Astrocyte of the hippocampus (primary cell): ENCODE measurements around the gene MPZL2.
A peak's percentile ranks its signal among the peaks of the same experiment; 100 is the strongest.

Source experiments
- DNase-seq: peaks from one replicate; pipeline ENCODE4 v3.0.0; 2011; ENCODE audit warnings: low read depth, low spot score

The MPZL2 gene

DNA sequence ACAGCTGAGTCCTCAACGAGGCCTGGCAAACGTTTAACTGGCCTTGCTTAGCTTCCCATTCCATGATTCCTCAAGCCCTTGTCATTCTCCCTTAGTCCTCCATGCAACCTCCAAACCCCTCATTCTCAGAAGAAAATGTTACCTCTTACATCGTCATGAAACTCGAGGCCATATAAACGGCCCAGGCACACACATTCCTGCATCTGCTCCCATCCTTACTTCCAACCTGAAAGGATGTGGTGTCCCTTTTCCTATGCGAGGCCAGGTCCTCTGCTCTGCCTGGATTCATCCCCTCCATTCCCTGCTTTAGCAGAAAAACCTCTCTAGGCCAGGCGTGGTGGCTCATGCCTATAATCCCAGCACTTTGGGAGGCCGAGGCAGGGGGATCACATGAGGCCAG, 20.9 kb downstream of the MPZL2 start:
- DNase-seq: no peak

GRCh38 chr11:118241764-118242098, 22.4 kb downstream of the MPZL2 start:
- DNase-seq: no peak

- DNase-seq: peak; percentile 17
Measured at GRCh38 chr11:118240999-118241763, 22.9 kb downstream of the MPZL2 start.

DNA sequence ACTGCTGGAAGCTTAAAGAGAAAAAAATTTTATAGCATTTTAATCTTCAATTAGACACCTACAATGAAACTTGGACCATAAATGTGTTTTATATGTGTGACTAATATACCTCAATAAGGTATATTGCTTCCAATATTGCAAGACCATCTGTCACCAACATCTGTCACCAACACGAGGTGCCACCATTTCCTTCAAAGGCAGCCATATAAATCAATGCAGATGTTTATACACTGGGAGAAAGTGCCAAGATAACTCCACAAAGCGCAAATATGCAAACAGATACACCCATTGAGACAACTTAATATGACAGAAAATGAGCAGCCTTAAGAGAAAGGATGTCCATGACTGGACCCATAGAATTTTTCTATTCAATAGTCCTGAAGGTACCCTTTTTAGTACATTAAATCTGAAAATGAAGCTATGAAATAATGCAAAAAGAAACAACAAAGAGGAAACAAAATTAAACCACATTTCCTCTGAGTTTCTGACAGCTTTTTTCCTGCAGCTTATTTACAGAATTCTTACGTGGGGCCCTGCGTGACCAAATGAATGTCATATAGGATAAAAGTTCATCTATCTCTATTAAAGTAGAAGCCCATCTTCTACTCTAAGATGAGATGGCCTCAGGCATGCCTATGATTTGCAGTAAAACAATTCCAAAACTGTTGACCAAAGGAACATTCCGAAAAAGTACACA, 24.4 kb downstream of the MPZL2 start:
- DNase-seq: no peak

- no peak for DNase-seq
Measured at GRCh38 chr11:118238929-118239328, 25.2 kb downstream of the MPZL2 start.

DNA sequence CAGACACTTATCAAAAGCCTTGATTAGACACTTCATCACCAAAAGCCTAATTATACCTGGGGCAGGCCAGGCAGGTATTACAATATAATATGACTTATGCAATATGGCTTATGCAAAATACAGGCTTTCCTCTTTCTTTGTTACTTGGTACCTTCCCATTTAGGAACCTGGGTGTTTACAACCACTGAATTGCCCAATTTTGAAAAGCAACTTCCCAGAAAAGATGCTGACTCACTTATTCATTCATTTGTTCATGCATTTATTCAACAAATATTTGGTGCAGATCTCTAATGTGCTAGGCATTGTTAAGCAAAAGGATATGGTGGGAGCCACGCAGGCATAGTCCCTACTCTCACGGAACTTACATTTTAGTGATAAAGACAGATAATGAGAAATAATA, 25.7 kb downstream of the MPZL2 start:
- no peak for DNase-seq

DNA sequence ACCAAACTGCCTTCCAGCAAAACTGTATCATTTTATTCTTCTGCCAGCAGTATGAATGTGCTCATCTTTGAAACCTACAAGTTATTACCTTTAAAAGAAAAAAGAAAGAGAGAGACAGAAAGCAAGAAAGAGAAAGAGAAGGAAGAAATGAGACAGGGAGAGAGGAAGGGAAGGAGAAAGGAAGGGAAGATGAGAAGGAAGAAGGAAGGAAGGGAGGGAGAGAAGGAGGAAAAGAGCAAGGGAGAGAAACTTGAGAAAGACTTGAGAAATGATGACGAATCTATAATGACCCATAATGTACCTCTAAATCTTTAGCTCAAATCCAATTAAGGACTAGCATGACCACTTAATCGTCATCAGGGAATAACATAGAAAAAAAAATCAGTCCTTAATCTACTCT, 27.9 kb downstream of the MPZL2 start:
- DNase-seq: no peak

GRCh38 chr11:118234833-118235232, 29.3 kb downstream of the MPZL2 start:
- no peak for DNase-seq

DNA sequence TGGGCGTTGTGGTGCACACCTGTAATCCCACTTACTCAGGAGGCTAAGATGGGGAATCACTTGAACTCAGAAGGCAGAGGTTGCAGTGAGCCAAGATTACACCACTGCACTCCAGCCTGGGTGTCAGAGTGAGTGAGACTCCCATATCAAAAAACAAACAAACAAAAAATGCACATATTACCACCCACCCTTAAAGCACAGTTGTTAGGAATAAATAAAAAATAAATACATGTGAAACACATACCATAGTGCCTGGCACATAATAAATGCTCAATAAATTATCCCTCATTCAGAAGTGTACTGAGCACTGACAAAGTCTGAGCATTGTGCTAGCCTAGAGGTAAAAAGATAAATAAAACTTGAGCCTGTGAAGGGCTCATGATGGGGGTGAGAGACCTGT, 30.2 kb downstream of the MPZL2 start:
- no peak for DNase-seq

DNA sequence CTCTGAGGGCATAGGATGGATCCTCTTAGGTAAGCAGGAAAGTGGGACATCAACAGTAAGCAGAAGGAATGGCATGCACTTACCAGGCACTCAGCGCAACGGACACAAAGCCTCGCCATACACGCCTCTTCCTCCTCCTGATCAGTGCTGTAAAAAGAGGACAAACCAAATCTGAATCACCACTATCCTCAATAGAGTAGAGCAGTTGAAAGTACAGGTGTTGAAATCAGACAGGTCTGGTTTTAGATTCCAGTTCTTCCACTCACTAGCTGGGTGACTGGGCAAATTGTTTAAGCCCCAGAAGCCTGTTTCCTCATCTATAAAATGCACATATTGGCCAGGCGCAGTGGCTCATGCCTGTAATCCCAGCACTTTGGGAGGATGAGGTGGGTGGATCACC, 30.7 kb downstream of the MPZL2 start:
- no peak for DNase-seq

DNA sequence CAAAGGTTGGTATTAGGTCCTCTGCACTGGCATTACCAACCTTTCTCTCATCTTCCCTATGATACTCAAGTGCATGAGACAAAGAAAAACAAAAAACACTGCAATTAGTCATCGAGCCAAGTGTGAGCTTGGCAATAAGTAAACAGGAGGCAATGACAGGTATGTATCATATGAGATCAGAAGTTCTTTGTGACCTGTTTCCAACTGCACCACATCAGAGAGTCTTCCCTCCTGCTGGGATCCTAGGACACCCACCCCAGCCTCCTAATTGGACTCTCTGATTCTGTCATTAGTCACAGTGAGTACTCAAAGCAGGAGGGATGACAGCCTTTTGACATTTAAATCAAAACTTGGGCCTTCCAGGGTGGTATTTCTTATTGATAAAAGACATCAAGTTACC, 31.4 kb downstream of the MPZL2 start:
- no peak for DNase-seq

DNA sequence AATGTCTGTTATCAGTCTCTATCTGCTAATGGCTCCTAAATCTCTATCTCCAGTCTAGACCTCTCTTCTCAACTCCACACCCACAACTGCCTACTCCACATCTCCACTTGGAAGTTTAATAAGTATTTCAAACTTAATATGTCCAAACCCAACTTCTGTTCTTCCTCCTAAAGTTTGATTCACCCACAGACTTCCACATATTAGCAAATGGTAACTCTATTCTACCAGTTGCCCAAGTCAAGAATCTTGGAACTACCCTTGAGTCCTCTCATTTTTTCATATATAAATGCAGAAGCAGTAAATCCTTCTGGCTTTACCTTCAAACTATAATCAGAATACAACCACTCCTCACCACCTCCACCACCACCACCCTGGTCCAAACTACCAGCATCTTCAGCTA, 32.6 kb downstream of the MPZL2 start:
- no peak for DNase-seq

DNA sequence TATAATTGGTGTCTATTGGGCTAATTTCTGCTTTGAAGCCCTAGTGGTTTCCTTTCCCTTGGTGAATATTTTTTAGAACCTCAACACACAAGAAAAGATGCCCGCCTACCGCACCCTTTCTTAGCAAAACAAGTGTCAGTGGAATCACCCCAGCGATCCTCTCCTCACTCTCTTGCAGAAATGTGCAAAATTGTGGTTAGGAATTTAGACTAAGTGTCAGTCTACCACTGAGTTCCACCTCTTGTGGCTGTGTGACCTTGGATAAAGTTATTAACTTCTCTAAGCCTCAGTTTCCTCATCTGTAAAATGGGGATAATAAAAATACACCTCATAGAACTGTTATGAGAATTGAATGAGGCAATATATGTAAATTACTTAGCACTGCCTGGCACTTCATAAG, 34.0 kb downstream of the MPZL2 start:
- DNase-seq: no peak

- no peak for DNase-seq
Measured at GRCh38 chr11:118229274-118229847, 34.7 kb downstream of the MPZL2 start.

GRCh38 chr11:118227865-118228785, 36.0 kb downstream of the MPZL2 start:
- no peak for DNase-seq

DNA sequence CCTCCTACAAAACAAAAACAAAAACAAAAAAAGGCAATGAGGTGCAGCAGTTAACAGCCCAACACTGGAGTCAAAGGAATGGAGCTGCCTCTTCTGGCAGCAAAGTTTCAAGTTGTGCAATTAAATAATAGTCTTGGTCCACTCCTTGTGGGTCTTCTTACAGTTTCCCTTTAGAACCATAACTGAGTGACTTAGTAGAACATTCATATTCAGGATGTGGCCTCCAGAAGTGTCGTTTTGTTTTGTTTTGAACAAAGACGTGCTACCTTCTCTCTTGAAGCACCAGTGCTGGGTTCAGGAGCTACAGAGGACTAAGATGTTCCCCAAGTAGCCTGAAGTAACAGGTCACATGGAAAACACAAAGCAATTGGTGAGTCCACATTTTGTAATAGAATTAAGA, 37.3 kb downstream of the MPZL2 start:
- no peak for DNase-seq

DNA sequence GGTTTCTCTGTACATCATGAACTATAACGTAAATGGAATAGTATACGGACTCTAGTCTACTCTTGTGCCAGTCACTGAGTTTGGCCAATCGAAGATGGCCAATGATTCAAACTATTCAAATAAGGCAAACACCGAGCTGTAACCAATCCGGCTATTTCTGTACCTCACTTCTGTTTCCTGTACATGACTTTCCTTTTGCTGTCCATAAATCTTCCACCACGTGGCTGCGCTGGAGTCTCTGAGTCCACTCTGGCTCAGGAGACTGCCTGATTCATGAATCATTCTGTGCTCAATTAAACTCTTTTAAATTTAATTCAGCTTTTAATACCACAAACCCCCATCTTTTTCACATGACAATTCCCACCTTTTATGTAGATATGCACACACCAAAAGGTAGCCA, 37.8 kb downstream of the MPZL2 start:
- DNase-seq: no peak

DNA sequence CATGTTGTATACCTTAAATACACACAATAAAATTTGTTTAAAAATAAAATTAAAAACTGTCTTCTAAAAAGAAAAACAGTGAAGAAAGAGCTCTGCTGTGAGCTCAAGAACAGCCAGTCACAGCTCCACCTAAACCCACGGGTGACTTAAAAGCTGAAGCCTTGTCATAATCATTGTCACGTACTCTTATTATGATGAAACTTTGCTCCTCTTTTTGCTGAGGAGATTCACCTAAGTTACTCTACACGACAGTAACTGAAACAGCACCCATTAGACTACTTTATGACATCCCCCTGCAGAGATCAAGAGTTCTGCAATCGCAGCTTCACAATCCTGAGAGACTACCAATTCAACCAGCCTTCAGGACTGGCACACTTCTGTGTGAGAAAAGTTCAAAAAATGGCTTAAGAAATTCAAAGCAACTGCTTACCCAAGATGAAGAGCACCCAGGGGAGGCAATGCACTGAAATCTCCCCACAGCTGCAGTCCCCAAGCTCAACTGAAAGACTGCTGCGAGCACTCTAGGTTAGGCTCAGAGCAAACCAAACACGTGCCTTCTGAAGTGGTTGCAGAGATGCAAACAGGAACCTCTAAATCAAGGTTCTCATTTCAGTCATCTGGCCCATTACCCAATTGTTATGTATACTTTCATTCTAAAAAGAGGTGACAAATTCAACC, 39.4 kb downstream of the MPZL2 start, which contains the start of gene JAML:
Gene JAML (minus strand): TSS at position 501 of the 678 bp plus-strand sequence. CDS start 10,145 bp downstream, outside the sequence.
- DNase-seq: no peak

- no peak for DNase-seq
Measured at GRCh38 chr11:118223992-118224391, 40.1 kb downstream of the MPZL2 start.

DNA sequence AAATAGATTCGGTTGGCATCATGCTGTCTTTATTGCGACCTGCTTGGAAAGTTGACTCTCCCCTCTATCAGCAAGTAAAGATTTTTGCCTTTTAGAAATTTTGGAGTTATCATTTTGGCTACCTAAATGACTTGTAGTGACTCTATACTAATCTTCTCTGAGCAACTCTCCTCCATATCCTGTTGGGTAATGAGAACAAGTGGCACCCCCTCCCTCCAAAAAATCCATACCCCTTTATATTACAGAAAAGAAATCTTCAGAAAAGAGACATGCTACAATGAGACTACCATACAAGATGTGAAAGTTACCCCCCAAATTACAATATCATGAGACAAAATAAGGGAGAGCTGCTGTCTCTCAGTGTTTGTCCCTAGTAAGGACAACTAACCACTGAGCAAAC, 40.5 kb downstream of the MPZL2 start:
- DNase-seq: no peak

GRCh38 chr11:118222437-118222836, 41.7 kb downstream of the MPZL2 start:
- no peak for DNase-seq
